WERI-Rb-1 (cell line): ENCODE results near the gene PRR5.

Experiments used
- DNase-seq: peaks from one replicate; pipeline ENCODE4 v3.0.0-alpha.2; 2020
- H3K27ac ChIP-seq: fragments of 250-450 bp; sonication (Bioruptor Pico); 2 replicates; pipeline ENCODE4 v1.5.1; 2020; ENCODE audit warnings: mild to moderate bottlenecking, moderate library complexity
- H3K27me3 ChIP-seq: fragments of 250-450 bp; sonication (Bioruptor Pico); 2 replicates; pipeline ENCODE4 v1.5.1; 2021; ENCODE audit warnings: mild to moderate bottlenecking, low read depth, moderate library complexity; ENCODE audit not compliant: insufficient read depth, severe bottlenecking
- H3K36me3 ChIP-seq: fragments of 250-450 bp; sonication (Bioruptor Pico); 2 replicates; pipeline ENCODE4 v1.5.1; 2020; ENCODE audit warnings: mild to moderate bottlenecking, moderate library complexity
- H3K4me3 ChIP-seq: 2 replicates; pipeline ENCODE4 v1.5.1; 2011; ENCODE audit warnings: low read depth, mild to moderate bottlenecking, control low read depth, low read length
- H3K9me3 ChIP-seq: fragments of 250-450 bp; sonication (Bioruptor Pico); 2 replicates; pipeline ENCODE4 v1.5.1; 2021; ENCODE audit warnings: mild to moderate bottlenecking, moderate library complexity; ENCODE audit not compliant: severe bottlenecking
- TF ChIP-seq, protein P1 (sequence below): IDR thresholded peaks from 2 replicates; pipeline ENCODE4 v1.5.1; 2011; ENCODE audit warnings: low read depth, mild to moderate bottlenecking, control low read depth, inconsistent platforms, low read length

Gene PRR5

GRCh38 chr22:44730490-44731356, 28.7 kb downstream of the PRR5 start:
- Histone ChIP-seq H3K4me3 (no peak overlapping the region), H3K36me3 (no peaks in the 10 kb centered on the region), H3K9me3 (no peaks in the 10 kb centered on the region), H3K27ac (no peak overlapping the region), H3K27me3 (no peaks in the 10 kb centered on the region)
- TF ChIP-seq, protein P1, sequence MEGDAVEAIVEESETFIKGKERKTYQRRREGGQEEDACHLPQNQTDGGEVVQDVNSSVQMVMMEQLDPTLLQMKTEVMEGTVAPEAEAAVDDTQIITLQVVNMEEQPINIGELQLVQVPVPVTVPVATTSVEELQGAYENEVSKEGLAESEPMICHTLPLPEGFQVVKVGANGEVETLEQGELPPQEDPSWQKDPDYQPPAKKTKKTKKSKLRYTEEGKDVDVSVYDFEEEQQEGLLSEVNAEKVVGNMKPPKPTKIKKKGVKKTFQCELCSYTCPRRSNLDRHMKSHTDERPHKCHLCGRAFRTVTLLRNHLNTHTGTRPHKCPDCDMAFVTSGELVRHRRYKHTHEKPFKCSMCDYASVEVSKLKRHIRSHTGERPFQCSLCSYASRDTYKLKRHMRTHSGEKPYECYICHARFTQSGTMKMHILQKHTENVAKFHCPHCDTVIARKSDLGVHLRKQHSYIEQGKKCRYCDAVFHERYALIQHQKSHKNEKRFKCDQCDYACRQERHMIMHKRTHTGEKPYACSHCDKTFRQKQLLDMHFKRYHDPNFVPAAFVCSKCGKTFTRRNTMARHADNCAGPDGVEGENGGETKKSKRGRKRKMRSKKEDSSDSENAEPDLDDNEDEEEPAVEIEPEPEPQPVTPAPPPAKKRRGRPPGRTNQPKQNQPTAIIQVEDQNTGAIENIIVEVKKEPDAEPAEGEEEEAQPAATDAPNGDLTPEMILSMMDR: no peak
- no peak for DNase-seq

GRCh38 chr22:44731357-44731970, 29.5 kb downstream of the PRR5 start:
- no peak for DNase-seq
- TF ChIP-seq, protein P1: no peak
- no peaks in the 10 kb centered on the region for H3K9me3 ChIP-seq
- no peaks in the 10 kb centered on the region for H3K27me3 ChIP-seq
- H3K4me3 ChIP-seq: no peak overlapping the region
- no peaks in the 10 kb centered on the region for H3K36me3 ChIP-seq
- H3K27ac ChIP-seq: no peak overlapping the region

GRCh38 chr22:44732017-44732561, 30.1 kb downstream of the PRR5 start:
- Histone ChIP-seq H3K27me3 (no peaks in the 10 kb centered on the region), H3K9me3 (no peaks in the 10 kb centered on the region), H3K4me3 (no peak overlapping the region), H3K27ac (no peak overlapping the region), H3K36me3 (no peaks in the 10 kb centered on the region)
- DNase-seq: no peak
- TF ChIP-seq, protein P1: no peak

DNA sequence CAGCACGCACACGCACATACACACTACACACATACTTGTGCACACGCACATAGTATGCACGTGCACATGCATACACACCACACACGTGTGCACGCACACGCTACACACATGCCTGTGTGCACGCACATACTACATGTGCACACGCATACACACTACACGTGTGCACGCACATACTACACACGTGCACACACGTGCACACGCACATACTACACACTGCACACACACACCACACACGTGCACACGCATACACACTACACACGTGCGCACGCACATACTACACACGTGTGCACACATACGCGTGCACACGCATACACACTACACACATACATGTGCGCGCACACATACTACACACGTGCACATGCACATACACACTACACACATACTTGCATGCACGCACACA, 30.7 kb downstream of the PRR5 start:
- TF ChIP-seq, protein P1: no peak
- H3K9me3 ChIP-seq: no peaks in the 10 kb centered on the region

GRCh38 chr22:44733426-44734106, 31.6 kb downstream of the PRR5 start:
- no peak overlapping the region for H3K27ac ChIP-seq
- TF ChIP-seq, protein P1: no peak
- H3K27me3 ChIP-seq: no peaks in the 10 kb centered on the region
- DNase-seq: no peak
- H3K9me3 ChIP-seq: no peaks in the 10 kb centered on the region
- H3K36me3 ChIP-seq: no peaks in the 10 kb centered on the region
- H3K4me3 ChIP-seq: no peak overlapping the region

More for the DNA sequence above, 30.7 kb downstream of the PRR5 start:
- H3K4me3 ChIP-seq: no peak overlapping the region
- H3K36me3 ChIP-seq: no peaks in the 10 kb centered on the region
- no peak for DNase-seq
- no peaks in the 10 kb centered on the region for H3K27me3 ChIP-seq
- no peak overlapping the region for H3K27ac ChIP-seq
